ENCODE measurements around the gene YPEL2. TPM values are rescaled to one million over a fixed set of nuclear protein-coding genes. Genes with fewer than 3 reads are reported as not detected.

The YPEL2 gene
- total and polyA plus RNA-seq, 2 donors (not counting 1 experiment from before 2014, with no cell fraction given): 20.7 to 51.8 TPM

DNA sequence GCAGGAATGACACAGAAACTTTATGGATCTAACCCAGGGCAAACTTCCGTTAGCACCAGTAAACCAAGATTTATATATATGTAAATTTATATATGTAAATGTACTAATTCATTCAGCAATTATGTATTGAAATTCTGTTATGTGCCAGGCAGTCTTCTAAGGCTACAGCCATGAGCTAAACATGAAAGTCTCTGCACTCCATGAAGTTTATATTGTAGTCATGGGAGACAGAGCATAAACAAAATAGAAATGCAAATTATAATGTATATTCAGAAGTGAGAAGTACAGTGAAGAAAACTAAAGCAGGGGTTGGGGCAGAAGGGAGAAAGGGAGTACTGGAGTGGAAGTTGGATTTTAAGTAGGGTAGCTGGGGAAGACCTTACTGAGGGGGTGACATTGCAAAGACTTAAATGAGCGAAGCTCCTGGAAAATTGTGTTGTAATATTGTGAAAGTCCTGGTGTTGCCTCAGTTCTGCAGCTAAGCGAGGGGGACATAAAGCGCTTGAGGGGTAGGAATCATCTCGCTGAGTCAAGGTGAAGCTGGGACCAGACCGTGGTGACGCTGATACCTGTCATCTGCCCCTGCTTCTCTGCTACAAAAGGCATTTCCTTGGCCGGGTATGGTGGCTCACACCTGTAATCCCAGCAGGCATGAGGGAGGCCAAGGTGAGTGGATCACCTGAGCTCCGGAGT, 64.8 kb downstream of the YPEL2 start:
- Mint-ChIP-seq H3K27me3 (no peaks in the 10 kb centered on the region), H3K9me3 (ENCODE audit: insufficient read depth) (no peaks in the 10 kb centered on the region), H3K4me1 (peaks cover 3% of the 10 kb centered on the region), H3K27ac (peak overlapping the region; percentile 64), H3K4me3 (no peak overlapping the region)
- intact Hi-C loops (cut with micrococcal nuclease): no loop called here
- DNase-seq (no peak), ATAC-seq (ENCODE audit: low read depth) (no peak)
- no peak overlapping the region for H3K27ac ChIP-seq (ENCODE audit: low read length in 2 of 2)
- ChIA-PET CTCF (interaction anchor here (1.5 to 2.0 kb wide), 3 partner anchors 21 to 67 kb away, joined by 3 to 10 read pairs (median 4); no protein-coding TSS in a partner anchor), POLR2A (no interaction called here)
- 95% methylated on average over 7 of the region's 9 CpGs for WGBS (ENCODE audit: insufficient coverage)
- H3K9ac ChIP-seq (ENCODE audit: low read length): no peak overlapping the region
- H3K79me2 ChIP-seq (ENCODE audit: control insufficient read depth, insufficient read depth, low read length): no peaks in the 10 kb centered on the region
- no peak overlapping the region for H3K4me3 ChIP-seq (ENCODE audit: control extremely low read depth in 1 of 5, extremely low read depth in 1 of 5, insufficient read depth in 1 of 5, low read depth in 2 of 5, low read length in 4 of 5)
- H3K27me3 ChIP-seq (replicated peaks in 1 of 4; ENCODE audit: control extremely low read depth in 1 of 4, control insufficient read depth in 3 of 4, insufficient read depth in 4 of 4, low read length in 3 of 4): no peaks in the 10 kb centered on the region
- TF ChIP-seq, protein P1, sequence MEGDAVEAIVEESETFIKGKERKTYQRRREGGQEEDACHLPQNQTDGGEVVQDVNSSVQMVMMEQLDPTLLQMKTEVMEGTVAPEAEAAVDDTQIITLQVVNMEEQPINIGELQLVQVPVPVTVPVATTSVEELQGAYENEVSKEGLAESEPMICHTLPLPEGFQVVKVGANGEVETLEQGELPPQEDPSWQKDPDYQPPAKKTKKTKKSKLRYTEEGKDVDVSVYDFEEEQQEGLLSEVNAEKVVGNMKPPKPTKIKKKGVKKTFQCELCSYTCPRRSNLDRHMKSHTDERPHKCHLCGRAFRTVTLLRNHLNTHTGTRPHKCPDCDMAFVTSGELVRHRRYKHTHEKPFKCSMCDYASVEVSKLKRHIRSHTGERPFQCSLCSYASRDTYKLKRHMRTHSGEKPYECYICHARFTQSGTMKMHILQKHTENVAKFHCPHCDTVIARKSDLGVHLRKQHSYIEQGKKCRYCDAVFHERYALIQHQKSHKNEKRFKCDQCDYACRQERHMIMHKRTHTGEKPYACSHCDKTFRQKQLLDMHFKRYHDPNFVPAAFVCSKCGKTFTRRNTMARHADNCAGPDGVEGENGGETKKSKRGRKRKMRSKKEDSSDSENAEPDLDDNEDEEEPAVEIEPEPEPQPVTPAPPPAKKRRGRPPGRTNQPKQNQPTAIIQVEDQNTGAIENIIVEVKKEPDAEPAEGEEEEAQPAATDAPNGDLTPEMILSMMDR (IDR thresholded peaks at IDR 0.05): no peak
- TF ChIP-seq EZH2 (IDR thresholded peaks at IDR 0.05; ENCODE audit: borderline replicate concordance, insufficient read depth, low read depth, low read length, poor library complexity, severe bottlenecking): no peak
- no peak overlapping the region for H3K4me2 ChIP-seq (replicated peaks; ENCODE audit: low read depth, low read length, poor library complexity, severe bottlenecking)
- H4K20me1 ChIP-seq (ENCODE audit: control insufficient read depth, insufficient read depth, low read length, poor library complexity, severe bottlenecking): no peaks in the 10 kb centered on the region
- H3K36me3 ChIP-seq (replicated peaks in 1 of 2; ENCODE audit: control extremely low read depth in 1 of 2, control insufficient read depth in 1 of 2, extremely low read depth in 1 of 2, insufficient read depth in 2 of 2, low read length in 1 of 2): peaks cover 6 to 46% of the 10 kb centered on the region in 2 experiments
- no peaks in the 10 kb centered on the region for H3K4me1 ChIP-seq (ENCODE audit: control insufficient read depth in 2 of 2, insufficient read depth in 2 of 2, low read length in 2 of 2)
- H2AFZ ChIP-seq (ENCODE audit: insufficient read depth, low read depth, low read length, poor library complexity, severe bottlenecking): no peak overlapping the region
- H3K9me3 ChIP-seq (ENCODE audit: control extremely low read depth in 1 of 3, control insufficient read depth in 2 of 3, insufficient read depth in 1 of 3, low read length in 2 of 3): no peaks in the 10 kb centered on the region

DNA sequence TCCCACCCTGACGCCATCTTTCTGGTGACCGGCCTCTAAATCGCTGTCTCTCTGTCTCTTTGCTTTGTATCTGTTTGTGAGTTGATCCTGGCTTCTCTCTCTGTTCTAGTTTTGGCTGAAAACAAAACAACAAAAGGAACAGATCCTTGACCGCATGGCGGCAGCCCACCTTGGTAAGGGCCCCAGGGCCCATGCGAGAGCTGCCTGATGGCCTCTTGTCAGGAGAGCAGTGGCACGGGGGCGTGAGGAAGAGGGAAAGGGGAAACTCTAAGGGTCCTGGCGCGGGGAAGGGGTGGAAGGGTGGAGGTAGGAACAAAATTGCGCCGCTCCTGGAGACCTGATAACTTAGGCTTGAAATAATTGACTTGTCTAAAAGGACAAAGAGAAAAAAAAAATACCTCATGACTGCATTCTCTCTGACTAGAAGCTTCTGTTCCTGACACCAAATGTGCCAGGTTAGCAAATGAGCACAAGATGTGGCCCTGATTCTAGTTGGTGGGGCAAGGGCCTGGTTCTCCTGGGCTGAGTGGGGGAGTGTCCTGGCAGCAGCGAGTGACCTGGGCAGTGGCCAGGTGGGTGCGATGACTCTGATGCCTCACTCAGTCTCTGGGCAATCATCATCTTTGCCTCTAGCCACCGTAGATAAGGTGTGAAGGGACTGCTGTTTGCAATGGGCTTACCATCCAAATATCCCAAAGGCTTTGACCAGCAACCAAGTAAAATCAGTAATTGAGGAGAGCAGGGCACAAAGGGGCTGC, 66.0 kb downstream of the YPEL2 start:
- Histone ChIP-seq H3K36me3 (replicated peaks in 1 of 2; ENCODE audit: control extremely low read depth in 1 of 2, control insufficient read depth in 1 of 2, extremely low read depth in 1 of 2, insufficient read depth in 2 of 2, low read length in 1 of 2) (peaks cover 8 to 40% of the 10 kb centered on the region in 2 experiments), H3K9me3 (ENCODE audit: control extremely low read depth in 1 of 3, control insufficient read depth in 2 of 3, insufficient read depth in 1 of 3, low read length in 2 of 3) (no peaks in the 10 kb centered on the region), H3K27ac (ENCODE audit: low read length in 2 of 2) (no peak overlapping the region), H3K4me1 (ENCODE audit: control insufficient read depth in 2 of 2, insufficient read depth in 2 of 2, low read length in 2 of 2) (no peaks in the 10 kb centered on the region), H3K4me2 (replicated peaks; ENCODE audit: low read depth, low read length, poor library complexity, severe bottlenecking) (no peak overlapping the region), H2AFZ (ENCODE audit: insufficient read depth, low read depth, low read length, poor library complexity, severe bottlenecking) (no peak overlapping the region), H4K20me1 (ENCODE audit: control insufficient read depth, insufficient read depth, low read length, poor library complexity, severe bottlenecking) (no peaks in the 10 kb centered on the region), H3K79me2 (ENCODE audit: control insufficient read depth, insufficient read depth, low read length) (no peaks in the 10 kb centered on the region), H3K27me3 (replicated peaks in 1 of 4; ENCODE audit: control extremely low read depth in 1 of 4, control insufficient read depth in 3 of 4, insufficient read depth in 4 of 4, low read length in 3 of 4) (no peaks in the 10 kb centered on the region), H3K4me3 (ENCODE audit: control extremely low read depth in 1 of 5, extremely low read depth in 1 of 5, insufficient read depth in 1 of 5, low read depth in 2 of 5, low read length in 4 of 5) (no peak overlapping the region), H3K9ac (ENCODE audit: low read length) (no peak overlapping the region)
- TF ChIP-seq, protein P1 (IDR thresholded peaks at IDR 0.05): no peak
- no peak for TF ChIP-seq EZH2 (IDR thresholded peaks at IDR 0.05; ENCODE audit: borderline replicate concordance, insufficient read depth, low read depth, low read length, poor library complexity, severe bottlenecking)
- intact Hi-C loops (cut with micrococcal nuclease): no loop called here
- H3K27me3 Mint-ChIP-seq: no peaks in the 10 kb centered on the region
- no peaks in the 10 kb centered on the region for H3K9me3 Mint-ChIP-seq (ENCODE audit: insufficient read depth)
- H3K4me1 Mint-ChIP-seq: peaks cover 3% of the 10 kb centered on the region
- ChIA-PET CTCF (interaction anchor here (0.8 kb wide), 1 partner anchor 68 kb away, joined by 3 read pairs; no protein-coding TSS in a partner anchor), POLR2A (interaction anchor here (0.6 kb wide), 1 partner anchor 25 kb away, joined by 5 read pairs; no protein-coding TSS in a partner anchor)
- H3K27ac Mint-ChIP-seq: no peak overlapping the region
- over 99% methylated on average over 14 of the region's 15 CpGs for WGBS (ENCODE audit: insufficient coverage)
- ATAC-seq (ENCODE audit: low read depth) (no peak), DNase-seq (no peak)
- no peak overlapping the region for H3K4me3 Mint-ChIP-seq

All from B cell (primary cell).